Liver (tissue), 3 donors: ENCODE measurements around the gene KCNQ1.

Experiments
- RXRA ChIP-seq, 2 donors: IDR thresholded peaks; 2 replicates each; pipeline ENCODE4 v1.6.1; 2017 to 2018; ENCODE audit warnings: antibody characterized with exemption in 2 of 2, mild to moderate bottlenecking in 1 of 2
- TF ChIP-seq, protein P1 (sequence below): fragments of 150-350 bp; IDR thresholded peaks from 2 replicates; pipeline ENCODE4 v1.5.1; 2017; ENCODE audit warnings: improper control_type of control experiment, low read depth, low read length; ENCODE audit not compliant: missing input control
- TF ChIP-seq, protein P2 (sequence below): IDR thresholded peaks from 2 replicates; pipeline ENCODE4 v1.6.1; 2016; ENCODE audit warnings: antibody characterized with exemption, mild to moderate bottlenecking
- TF ChIP-seq, protein P3 (sequence below): IDR thresholded peaks from 2 replicates; pipeline ENCODE4 v1.6.1; 2016; ENCODE audit warnings: antibody characterized with exemption
- TF ChIP-seq, protein P4 (sequence below): IDR thresholded peaks from 2 replicates; pipeline ENCODE4 v1.6.1; 2016; ENCODE audit warnings: antibody characterized with exemption
- donor health status: healthy.
- donor health status: healthy.

DNA sequence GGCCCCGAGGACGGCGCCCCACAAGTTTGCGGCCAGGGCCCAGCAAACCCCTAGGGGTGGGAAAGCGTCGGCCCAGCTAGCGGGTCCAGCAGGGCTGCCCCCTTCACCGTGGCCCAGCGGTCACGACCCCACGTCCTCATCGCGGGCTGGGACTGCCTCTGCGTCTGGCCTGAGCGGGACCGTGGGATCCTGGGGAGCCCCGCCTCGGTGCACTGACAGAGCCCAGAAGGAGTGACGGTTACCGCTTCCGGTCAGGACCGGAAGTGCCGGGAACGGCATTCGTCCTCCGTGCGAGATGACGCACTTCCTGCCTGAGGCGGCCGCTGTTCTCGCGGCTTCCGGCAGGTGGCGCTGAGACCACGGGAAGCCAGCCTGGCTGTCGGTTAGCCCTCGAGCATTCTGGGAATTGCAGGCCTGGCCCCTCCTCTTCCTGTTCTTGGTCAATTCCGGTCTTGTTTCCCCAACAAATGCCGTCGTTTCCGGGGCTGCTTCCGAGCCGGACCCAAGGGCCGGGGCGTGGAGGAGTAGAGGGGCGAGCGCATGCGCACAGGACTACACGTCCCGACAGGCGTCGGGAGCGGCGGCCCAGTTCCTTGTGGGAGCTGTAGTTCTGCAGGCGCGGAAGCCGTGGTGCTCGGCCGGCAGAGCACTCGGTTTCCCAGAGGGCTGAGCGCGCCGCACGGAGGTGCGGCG is 44.6 kb upstream of the KCNQ1 start, which contains the start of gene TSSC4:
- TF ChIP-seq, protein P1, sequence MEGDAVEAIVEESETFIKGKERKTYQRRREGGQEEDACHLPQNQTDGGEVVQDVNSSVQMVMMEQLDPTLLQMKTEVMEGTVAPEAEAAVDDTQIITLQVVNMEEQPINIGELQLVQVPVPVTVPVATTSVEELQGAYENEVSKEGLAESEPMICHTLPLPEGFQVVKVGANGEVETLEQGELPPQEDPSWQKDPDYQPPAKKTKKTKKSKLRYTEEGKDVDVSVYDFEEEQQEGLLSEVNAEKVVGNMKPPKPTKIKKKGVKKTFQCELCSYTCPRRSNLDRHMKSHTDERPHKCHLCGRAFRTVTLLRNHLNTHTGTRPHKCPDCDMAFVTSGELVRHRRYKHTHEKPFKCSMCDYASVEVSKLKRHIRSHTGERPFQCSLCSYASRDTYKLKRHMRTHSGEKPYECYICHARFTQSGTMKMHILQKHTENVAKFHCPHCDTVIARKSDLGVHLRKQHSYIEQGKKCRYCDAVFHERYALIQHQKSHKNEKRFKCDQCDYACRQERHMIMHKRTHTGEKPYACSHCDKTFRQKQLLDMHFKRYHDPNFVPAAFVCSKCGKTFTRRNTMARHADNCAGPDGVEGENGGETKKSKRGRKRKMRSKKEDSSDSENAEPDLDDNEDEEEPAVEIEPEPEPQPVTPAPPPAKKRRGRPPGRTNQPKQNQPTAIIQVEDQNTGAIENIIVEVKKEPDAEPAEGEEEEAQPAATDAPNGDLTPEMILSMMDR = peak; percentile 100
- TF ChIP-seq, protein P2, sequence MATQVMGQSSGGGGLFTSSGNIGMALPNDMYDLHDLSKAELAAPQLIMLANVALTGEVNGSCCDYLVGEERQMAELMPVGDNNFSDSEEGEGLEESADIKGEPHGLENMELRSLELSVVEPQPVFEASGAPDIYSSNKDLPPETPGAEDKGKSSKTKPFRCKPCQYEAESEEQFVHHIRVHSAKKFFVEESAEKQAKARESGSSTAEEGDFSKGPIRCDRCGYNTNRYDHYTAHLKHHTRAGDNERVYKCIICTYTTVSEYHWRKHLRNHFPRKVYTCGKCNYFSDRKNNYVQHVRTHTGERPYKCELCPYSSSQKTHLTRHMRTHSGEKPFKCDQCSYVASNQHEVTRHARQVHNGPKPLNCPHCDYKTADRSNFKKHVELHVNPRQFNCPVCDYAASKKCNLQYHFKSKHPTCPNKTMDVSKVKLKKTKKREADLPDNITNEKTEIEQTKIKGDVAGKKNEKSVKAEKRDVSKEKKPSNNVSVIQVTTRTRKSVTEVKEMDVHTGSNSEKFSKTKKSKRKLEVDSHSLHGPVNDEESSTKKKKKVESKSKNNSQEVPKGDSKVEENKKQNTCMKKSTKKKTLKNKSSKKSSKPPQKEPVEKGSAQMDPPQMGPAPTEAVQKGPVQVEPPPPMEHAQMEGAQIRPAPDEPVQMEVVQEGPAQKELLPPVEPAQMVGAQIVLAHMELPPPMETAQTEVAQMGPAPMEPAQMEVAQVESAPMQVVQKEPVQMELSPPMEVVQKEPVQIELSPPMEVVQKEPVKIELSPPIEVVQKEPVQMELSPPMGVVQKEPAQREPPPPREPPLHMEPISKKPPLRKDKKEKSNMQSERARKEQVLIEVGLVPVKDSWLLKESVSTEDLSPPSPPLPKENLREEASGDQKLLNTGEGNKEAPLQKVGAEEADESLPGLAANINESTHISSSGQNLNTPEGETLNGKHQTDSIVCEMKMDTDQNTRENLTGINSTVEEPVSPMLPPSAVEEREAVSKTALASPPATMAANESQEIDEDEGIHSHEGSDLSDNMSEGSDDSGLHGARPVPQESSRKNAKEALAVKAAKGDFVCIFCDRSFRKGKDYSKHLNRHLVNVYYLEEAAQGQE = no peak
- TF ChIP-seq, protein P3, sequence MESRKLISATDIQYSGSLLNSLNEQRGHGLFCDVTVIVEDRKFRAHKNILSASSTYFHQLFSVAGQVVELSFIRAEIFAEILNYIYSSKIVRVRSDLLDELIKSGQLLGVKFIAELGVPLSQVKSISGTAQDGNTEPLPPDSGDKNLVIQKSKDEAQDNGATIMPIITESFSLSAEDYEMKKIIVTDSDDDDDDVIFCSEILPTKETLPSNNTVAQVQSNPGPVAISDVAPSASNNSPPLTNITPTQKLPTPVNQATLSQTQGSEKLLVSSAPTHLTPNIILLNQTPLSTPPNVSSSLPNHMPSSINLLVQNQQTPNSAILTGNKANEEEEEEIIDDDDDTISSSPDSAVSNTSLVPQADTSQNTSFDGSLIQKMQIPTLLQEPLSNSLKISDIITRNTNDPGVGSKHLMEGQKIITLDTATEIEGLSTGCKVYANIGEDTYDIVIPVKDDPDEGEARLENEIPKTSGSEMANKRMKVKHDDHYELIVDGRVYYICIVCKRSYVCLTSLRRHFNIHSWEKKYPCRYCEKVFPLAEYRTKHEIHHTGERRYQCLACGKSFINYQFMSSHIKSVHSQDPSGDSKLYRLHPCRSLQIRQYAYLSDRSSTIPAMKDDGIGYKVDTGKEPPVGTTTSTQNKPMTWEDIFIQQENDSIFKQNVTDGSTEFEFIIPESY = no peak
- peak; percentile 78 to 89 for TF ChIP-seq RXRA (IDR thresholded peaks at IDR 0.05)
- TF ChIP-seq, protein P4, sequence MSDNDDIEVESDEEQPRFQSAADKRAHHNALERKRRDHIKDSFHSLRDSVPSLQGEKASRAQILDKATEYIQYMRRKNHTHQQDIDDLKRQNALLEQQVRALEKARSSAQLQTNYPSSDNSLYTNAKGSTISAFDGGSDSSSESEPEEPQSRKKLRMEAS = peak; percentile 97
